ENCODE data around the gene CYBA.

The CYBA gene

DNA sequence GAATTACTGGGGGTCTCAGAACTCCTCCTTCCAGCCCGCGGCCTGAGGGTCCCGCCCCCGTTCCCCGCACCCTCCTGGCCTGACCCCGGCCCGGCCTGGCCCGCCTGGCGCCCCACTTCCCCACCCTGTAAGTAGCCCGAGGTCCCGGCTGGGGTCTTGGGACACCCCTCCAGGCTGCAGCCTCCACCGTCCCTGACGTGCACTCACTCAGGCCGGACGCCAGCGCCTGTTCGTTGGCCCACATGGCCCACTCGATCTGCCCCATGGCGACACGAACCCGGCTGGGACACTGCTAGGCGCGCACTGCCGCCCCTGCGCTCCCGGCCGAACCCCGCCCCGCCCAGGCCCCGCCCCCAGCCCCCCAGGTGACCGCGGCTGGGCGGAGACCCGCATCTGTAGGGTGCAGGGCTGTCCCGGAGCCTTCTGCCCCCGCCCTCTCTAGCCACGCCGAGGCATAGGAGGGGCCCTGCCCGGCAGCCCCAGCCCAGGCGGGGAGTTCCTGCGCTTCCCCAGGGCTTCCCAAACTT, at the start of gene CYBA:
Gene CYBA, minus strand, starts transcription at position 305 of the 527 bp plus-strand sequence. Its CDS starts 40 bp downstream, at position 265.
- DNase-seq (ENCODE audit: low read depth): peak; percentile 64

DNA sequence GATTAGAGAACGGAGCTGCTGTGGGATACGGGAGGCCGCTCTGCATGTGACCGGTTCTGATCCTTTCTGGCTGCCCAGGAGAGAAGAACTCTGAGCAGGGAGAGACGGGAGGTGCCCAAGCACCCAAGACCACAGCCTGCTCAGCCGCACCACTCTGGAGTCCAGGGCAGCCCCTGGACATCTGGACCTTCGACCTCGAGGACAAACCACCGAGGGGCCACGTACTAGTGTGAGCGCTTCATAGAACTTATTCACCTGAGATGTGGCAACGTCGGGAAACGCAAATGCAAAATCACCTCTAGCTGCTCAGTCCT, 49.4 kb upstream of the CYBA start:
- no peak for DNase-seq (ENCODE audit: low read depth)

DNA sequence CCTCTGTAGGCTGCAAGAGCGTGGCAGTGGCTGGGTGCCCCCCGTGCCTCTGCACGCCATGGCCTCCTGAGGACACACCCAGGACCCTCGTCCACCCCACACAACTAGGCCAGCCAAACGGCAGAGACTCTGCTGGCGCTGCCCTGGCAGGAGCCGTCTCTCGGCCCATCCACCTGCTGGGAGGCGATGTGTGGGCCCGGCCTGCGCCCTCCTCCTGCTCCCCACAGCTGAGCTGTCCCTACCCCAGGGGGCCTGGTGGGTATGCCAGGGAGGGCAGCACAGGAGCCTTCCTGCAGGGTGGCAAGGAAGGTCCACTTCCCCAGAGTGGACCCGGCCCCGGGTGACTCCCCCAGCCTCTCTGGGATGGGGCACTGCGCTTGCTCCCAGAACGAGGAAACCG, 48.3 kb upstream of the CYBA start:
- no peak for DNase-seq (ENCODE audit: low read depth)

GRCh38 chr16:88698646-88699045, 47.8 kb upstream of the CYBA start:
- DNase-seq (ENCODE audit: low read depth): no peak

DNA sequence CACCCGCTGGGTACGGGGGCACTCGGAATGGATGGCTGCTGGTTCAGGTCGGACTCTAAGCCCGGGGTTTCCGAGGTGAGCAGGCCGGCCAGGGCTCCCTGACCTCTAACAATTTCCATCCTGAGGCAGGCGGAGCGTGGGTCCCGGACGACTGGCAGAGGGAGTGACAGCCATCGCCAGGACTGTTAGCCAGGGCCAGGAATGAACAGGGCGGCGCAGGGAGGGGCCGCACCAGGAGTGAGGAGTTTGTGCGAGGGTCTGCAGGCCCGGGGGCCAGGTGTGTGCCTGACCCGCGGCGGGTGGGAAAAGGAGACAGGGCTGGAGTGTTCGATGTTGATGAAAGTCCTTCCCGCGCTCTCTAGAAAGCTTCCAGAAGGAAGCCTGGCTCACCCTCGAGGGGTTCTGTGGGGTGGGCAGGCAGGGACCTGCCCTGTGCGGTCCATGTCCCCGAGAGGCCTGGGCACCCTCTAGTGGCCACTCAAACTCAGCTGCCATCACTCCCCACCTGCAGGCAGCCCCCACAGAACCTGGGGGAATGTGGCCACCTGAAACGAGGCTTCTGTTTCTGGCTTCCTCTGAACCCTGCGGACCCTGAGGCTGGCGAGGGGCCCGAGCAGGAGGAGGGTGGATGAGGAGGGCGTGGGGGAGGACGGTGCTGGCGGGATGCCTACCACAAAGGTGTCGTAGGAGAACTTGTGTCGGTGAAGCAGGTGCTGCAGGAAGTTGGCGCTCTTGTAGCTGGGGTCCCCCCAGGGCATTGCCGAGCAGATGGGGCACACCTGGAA, 47.2 kb upstream of the CYBA start:
- no peak for DNase-seq (ENCODE audit: low read depth)

DNA sequence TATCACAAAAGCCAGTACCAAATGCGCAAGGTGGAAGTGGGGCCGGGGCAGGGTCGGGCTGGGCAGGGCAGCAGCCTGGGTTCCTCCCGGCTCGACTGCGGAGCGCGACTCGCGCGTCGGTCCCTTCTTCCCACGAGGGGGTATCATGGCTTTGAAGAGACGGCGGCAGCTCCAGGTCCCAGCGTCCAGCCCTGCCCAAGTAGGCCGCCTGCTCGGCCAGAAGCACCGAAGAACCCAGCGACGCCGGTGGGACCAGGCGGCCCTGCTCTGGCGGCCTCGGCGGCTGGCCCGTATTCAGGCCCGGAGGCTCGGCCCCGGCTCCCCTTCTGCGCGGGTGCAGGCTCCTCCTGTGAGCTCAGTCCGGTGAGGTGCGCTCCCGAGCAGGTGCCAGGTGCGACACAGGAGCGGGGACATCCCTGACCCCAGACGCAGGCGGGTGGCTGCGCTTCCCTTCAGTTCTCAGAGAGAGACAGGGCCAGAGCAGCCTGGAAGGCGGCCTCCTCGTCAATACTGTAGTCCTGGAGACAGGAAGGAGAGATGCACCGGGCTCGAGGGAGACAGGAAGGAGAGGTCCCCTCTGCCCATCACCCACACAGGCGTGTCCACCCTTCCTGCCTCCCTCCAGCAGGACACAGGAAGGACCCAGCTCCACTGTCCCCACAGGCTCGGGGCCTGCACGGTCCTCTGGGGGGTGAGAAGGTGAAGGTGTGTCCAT, 46.4 kb upstream of the CYBA start:
- no peak for DNase-seq (ENCODE audit: low read depth)

- DNase-seq (ENCODE audit: low read depth): no peak
Observed at GRCh38 chr16:88696441-88696840, 45.6 kb upstream of the CYBA start.

DNA sequence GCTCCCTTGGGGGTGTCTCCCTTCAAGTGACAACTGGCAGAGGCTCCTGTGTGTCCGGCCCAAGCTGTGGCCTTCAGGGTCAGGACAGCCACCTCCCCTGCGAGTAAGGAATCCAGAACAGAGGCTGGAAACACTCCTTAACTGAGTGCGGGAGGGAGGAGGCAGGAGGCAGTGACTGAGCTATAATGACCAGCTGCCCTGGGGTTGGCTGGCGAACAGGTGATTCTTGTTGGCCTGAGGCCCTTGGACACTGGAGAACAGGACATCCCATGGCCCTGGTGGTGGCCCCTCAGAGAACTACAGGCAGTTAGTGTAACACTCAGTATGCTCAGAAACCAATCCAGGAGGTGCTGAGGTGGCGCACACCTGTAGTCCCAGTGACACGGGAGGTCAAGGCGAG, 44.9 kb upstream of the CYBA start:
- no peak for DNase-seq (ENCODE audit: low read depth)

DNA sequence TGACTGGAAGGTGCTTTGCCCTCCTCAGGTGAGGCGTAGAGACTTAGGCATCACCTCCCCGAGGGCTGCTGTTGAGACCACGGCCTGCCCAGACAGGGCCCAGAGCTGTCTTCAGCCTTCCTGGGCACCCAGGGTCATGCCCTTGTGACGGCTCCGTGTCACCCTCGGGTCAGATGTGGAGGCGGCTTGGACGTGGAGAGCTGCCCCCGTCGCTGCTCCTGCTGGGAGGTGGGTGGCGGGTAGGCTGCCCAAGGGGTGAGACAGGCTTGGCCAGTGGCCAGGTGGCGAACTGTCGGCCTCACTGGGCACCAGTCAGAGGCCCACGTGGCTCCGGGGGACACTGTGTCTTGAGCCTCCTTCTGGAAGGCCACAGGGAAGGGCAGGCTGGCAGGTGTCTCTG, 44.4 kb upstream of the CYBA start:
- DNase-seq (ENCODE audit: low read depth): no peak

GRCh38 chr16:88694221-88695087, 43.6 kb upstream of the CYBA start:
- DNase-seq (ENCODE audit: low read depth): no peak

DNA sequence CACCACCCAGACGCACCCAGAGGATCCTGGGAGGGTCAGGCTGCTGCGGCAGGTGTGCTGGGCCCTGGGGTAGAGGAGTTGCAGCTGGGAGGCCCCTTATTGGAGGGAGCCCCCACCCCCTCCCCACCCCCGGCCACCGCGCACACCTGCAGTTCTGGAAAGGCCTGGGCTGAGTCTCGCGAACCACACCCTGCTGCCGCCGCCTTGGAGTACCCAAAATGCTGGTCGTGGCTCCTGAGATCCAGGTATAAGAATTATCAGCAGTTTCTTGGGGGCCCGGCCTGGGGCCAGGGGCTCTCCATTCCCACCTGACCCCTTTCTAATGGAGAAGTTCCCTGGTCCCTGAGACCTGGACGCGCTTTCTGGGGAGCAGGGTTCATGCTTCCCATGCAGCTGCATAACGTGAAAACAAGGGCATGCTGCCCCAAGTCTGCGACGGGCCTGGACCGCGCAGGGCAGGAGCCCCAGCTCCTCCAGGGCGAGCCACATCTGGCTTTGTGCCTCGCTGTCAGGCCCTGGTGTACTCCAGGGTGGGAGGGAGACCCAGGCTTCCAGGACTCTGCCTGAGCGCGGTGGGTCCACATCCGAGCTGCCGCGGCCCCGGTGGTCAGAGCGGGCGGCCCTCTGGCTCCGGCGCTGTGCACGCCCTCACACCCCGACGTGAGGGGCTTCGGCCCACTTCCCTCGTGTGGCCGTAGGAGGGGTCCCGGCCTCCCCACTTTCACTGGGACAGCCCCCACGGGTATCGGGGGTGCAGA, 42.7 kb upstream of the CYBA start:
- DNase-seq (ENCODE audit: low read depth): no peak

DNA sequence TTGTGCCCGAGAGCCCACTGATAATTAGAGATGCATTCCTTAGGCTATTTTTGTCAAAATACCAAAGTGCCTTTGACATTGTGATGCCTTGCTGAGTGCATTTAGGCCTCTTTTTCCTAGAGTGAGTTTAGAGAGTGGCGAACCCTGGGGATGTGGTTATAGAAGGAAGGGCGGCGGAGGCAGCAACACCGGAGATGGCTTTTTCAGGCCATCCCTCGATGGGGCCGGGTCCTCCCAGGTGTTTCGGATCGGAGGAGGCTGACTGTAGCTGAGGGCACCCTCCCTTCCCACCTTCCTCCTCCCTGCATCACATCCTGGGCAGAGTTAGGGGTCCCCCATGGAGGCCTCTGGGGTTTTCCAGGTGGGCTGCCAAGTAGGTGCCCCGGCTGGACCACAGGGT, 42.0 kb upstream of the CYBA start:
- no peak for DNase-seq (ENCODE audit: low read depth)

- no peak for DNase-seq (ENCODE audit: low read depth)
Observed at GRCh38 chr16:88691924-88692560, 41.2 kb upstream of the CYBA start.

DNA sequence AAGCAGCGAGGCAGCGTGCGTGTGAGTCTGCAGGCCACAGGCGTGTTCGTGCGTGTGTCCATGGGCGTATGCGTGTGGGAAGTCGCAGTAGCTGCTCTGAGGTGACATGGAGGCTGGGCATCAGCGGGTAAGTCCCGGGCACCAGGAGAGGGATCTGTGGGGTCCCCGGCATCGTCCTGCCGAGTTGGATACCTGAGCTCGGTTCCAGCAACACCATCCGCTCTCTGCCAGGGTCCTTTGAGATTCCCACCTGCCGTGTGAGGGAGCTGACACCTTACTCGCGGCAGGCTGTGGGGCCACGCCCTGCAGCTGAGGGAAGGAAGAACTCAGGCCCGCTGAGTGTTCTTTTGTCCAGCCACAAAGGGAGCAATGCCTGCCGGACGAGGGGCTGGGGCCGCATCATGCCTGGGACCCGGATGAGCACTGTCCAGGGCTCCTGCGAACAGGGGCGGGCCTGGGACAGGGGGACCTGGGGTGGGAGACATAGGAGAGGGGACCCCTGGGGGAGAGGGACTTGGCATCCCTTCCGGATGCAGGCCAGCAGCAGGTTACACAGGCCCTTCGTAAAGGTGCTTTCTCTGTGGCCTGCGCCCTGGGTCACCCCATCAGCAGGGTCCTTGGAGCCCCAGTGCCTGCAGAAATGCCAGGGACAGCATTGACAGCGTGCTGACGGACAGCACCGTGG, 40.4 kb upstream of the CYBA start:
- DNase-seq (ENCODE audit: low read depth): no peak

GRCh38 chr16:88690341-88691128, 39.7 kb upstream of the CYBA start:
- DNase-seq (ENCODE audit: low read depth): no peak

GRCh38 chr16:88688013-88688778, 37.3 kb upstream of the CYBA start:
- no peak for DNase-seq (ENCODE audit: low read depth)

- DNase-seq (ENCODE audit: low read depth): no peak
Observed at GRCh38 chr16:88687676-88688012, 36.8 kb upstream of the CYBA start.

DNA sequence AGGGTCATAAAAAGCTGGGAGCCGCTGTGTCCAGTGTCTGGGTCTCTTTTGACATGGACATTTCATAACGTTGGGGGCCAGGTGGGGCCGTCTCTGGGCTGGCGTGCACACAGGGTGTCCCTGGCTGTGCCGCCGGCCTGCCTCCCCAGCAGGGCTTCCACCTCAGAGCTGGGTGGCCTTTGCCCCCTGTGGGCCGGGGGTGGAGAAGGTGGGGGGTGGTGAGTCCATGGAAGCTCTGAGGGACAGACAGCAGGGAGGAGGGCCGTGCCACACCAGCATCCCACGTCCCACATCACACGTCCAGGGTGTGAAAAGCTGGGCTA, 36.4 kb upstream of the CYBA start:
- no peak for DNase-seq (ENCODE audit: low read depth)
